GM12878 (cell line): Measurements from ENCODE around the gene CCDC61. TPM values are rescaled to one million over a fixed set of nuclear protein-coding genes. Genes with fewer than 3 reads are reported as not detected.

Experiments used
- ATAC-seq: fragments of 200-7000 bp; cut with Tn5 transposase; 3 replicates; pipeline ENCODE4 v1.9.1; 2020; ENCODE audit warnings: mild to moderate bottlenecking, moderate library complexity
- Bru-seq: library from RNA; stranded (reverse); fragments of 400-500 nt; gene quantifications from one replicate; lab custom pipeline; 2021; lab: Mats Ljungman, UMichigan
- BruChase-seq, 2 experiments: library from RNA; stranded (reverse); fragments of 400-500 nt; gene quantifications; one replicate each; lab custom pipeline; 2021; lab: Mats Ljungman, UMichigan
- BruUV-seq: library from RNA; stranded (reverse); fragments of 400-500 nt; replicated peaks from 2 replicates; lab custom pipeline; 2021; lab: Mats Ljungman, UMichigan
- CTCF ChIA-PET: fragments of 300-600 bp; sonication (Branson Sonifier 250); formaldehyde crosslinking; extraction: SDS; loops from one replicate; lab custom pipeline; 2021; ENCODE audit warnings: inconsistent platforms; lab: Yijun Ruan, JAX
- POLR2A ChIA-PET: fragments of 350-600 bp; formaldehyde crosslinking; extraction: SDS; loops from one replicate; lab custom pipeline; 2021; ENCODE audit warnings: inconsistent platforms; lab: Charles Lee
- RAD21 ChIA-PET: fragments of 300-600 bp; sonication (Branson Sonifier 250); formaldehyde crosslinking; loops from one replicate; lab custom pipeline; 2023; ENCODE audit warnings: antibody characterized with exemption; ENCODE audit not compliant: unreplicated experiment; lab: Charles Lee
- SMC1A ChIA-PET: fragments of 300-600 bp; sonication (Branson Sonifier 250); formaldehyde crosslinking; loops from one replicate; lab custom pipeline; 2023; ENCODE audit not compliant: unreplicated experiment, uncharacterized antibody; lab: Charles Lee
- DNase-seq: peaks from one replicate; pipeline ENCODE4 v3.0.0-alpha.2; 2011; ENCODE audit warnings: low read depth, low spot score
- FAIRE-seq: peaks from 3 replicates; lab custom pipeline; 2011; peaks lifted over from hg19 to GRCh38; lab: Jason Lieb, UNC
- H2AFZ ChIP-seq: 2 replicates; pipeline ENCODE4 v1.6.0; 2011; ENCODE audit warnings: low read depth, low read length, control low read depth; ENCODE audit not compliant: control insufficient read depth
- H3K27ac ChIP-seq: 2 replicates; pipeline ENCODE4 v1.5.1; 2011; ENCODE audit warnings: control low read depth; ENCODE audit not compliant: control insufficient read depth, insufficient read depth
- H3K27me3 ChIP-seq, 2 experiments: replicated peaks in 1 of 2; 2 replicates each; pipeline versions ENCODE4 v1.6.0 to v1.6.1; 2011; ENCODE audit warnings: low read length in 1 of 2; ENCODE audit not compliant: control insufficient read depth in 2 of 2, insufficient read depth in 2 of 2
- H3K36me3 ChIP-seq, 2 experiments: 2 replicates each; pipeline ENCODE4 v1.5.1; 2011; ENCODE audit warnings: low read length in 1 of 2; ENCODE audit not compliant: control insufficient read depth in 2 of 2, insufficient read depth in 2 of 2
- H3K4me1 ChIP-seq: 2 replicates; pipeline ENCODE4 v1.6.1; 2011; ENCODE audit warnings: mild to moderate bottlenecking, low read length, moderate library complexity, mixed read lengths; ENCODE audit not compliant: control insufficient read depth, insufficient read depth
- H3K4me2 ChIP-seq: 2 replicates; pipeline ENCODE4 v1.6.0; 2011; ENCODE audit warnings: control low read depth; ENCODE audit not compliant: control insufficient read depth, insufficient read depth
- H3K4me3 ChIP-seq: fragments of 200-600 bp; sonication (generic); 2 replicates; pipeline ENCODE4 v1.5.1; 2016
- H3K79me2 ChIP-seq: 2 replicates; pipeline ENCODE4 v1.6.0; 2011; ENCODE audit warnings: low read length; ENCODE audit not compliant: control insufficient read depth, insufficient read depth
- H3K9ac ChIP-seq: 2 replicates; pipeline ENCODE4 v1.8.0; 2011; ENCODE audit warnings: low read length, control low read depth, mixed read lengths; ENCODE audit not compliant: control insufficient read depth, insufficient read depth
- H3K9me3 ChIP-seq: replicated peaks from 3 replicates; pipeline ENCODE4 v1.5.1; 2011; ENCODE audit warnings: mild to moderate bottlenecking, low read length; ENCODE audit not compliant: control insufficient read depth, insufficient read depth
- H4K20me1 ChIP-seq: 2 replicates; pipeline ENCODE4 v1.6.0; 2011; ENCODE audit not compliant: control insufficient read depth, insufficient read depth
- EED ChIP-seq: sonication (generic); IDR thresholded peaks from 2 replicates; pipeline ENCODE4 v1.6.1; 2016; ENCODE audit warnings: antibody characterized with exemption, low read depth
- ESRRA ChIP-seq: IDR thresholded peaks from 2 replicates; pipeline ENCODE4 v1.6.1; 2012; ENCODE audit warnings: mild to moderate bottlenecking, low read length, improper control_type of control experiment
- GATAD2B ChIP-seq: fragments of 450-650 bp; conservative IDR thresholded peaks from 2 replicates; pipeline ENCODE4 v1.6.1; 2017; ENCODE audit warnings: low read depth, mild to moderate bottlenecking, moderate library complexity
- NFIC ChIP-seq: IDR thresholded peaks from 2 replicates; pipeline ENCODE4 v1.6.1; 2012; ENCODE audit warnings: low read depth, mild to moderate bottlenecking, inconsistent platforms, low read length, moderate library complexity
- POLR2AphosphoS2 ChIP-seq: IDR thresholded peaks from 2 replicates; pipeline ENCODE4 v1.6.1; 2011; ENCODE audit warnings: low read depth, mild to moderate bottlenecking, low read length, improper control_type of control experiment, moderate library complexity
- POLR2AphosphoS5 ChIP-seq: IDR thresholded peaks from 2 replicates; pipeline ENCODE4 v1.6.1; 2011; ENCODE audit warnings: mild to moderate bottlenecking, low read length, inconsistent platforms
- POU2F2 ChIP-seq: IDR thresholded peaks from 3 replicates; pipeline ENCODE4 v1.6.1; 2011; ENCODE audit warnings: low read depth, mild to moderate bottlenecking, low read length, borderline replicate concordance
- SIN3A ChIP-seq: IDR thresholded peaks from 2 replicates; pipeline ENCODE4 v1.6.1; 2012; ENCODE audit warnings: low read depth, low read length, improper control_type of control experiment
- SMARCA5 ChIP-seq: fragments of 450-650 bp; IDR thresholded peaks from 2 replicates; pipeline ENCODE4 v1.6.1; 2017; ENCODE audit warnings: mild to moderate bottlenecking
- STAT1 ChIP-seq: fragments of 450-650 bp; conservative IDR thresholded peaks from 2 replicates; pipeline ENCODE4 v1.6.1; 2014; ENCODE audit warnings: antibody characterized with exemption, mild to moderate bottlenecking
- STAT3 ChIP-seq: IDR thresholded peaks from 2 replicates; pipeline ENCODE4 v1.6.1; 2011; ENCODE audit warnings: low read depth, low read length, improper control_type of control experiment
- WGBS: methylation state at CpG from one replicate; pipeline ENCODE4 v1.1.6; 2016; ENCODE audit warnings: low lambda C conversion rate; ENCODE audit not compliant: insufficient replicate concordance, insufficient coverage; ENCODE audit errors: missing lambda C conversion rate; 5-methylcytosine and 5-hydroxymethylcytosine counted together
- in situ Hi-C: fragments of 300-500 bp; cut with MboI; formaldehyde crosslinking; loops from 9 replicates; pipeline ENCODE4 v1.14.3; 2018; ENCODE audit warnings: mixed read lengths
- intact Hi-C: fragments of 100-400 bp; cut with micrococcal nuclease; formaldehyde crosslinking; loops from one replicate; pipeline ENCODE4 v1.14.2; 2022; ENCODE audit not compliant: unreplicated experiment
- long read RNA-seq, 2 experiments: library from polyadenylated mRNA; unstranded; transcript quantifications; one replicate each; pipeline ENCODE4 v2.0.0, GENCODE V29; 2019 to 2020
- polyA minus RNA-seq, 3 experiments: library from RNA; depleted of rRNA, polyadenylated mRNA; stranded (reverse); fragments of >200 nt; gene quantifications; 2 replicates each; pipeline ENCODE4 v1.2.3, GENCODE V29; 2011
- polyA plus RNA-seq, 11 experiments: library from polyadenylated mRNA; depleted of rRNA in 4 of 11; unstranded in 6 of 11; stranded (reverse) in 5 of 11; fragments of >200 nt; fragmentation: Nextera tagmentation in 4 of 11; fragmentation: Illumina TruSeq in 1 of 11; extraction: Ambion mirVana in 4 of 11; extraction: Trizol in 1 of 11; gene quantifications; 1 replicate in 1 of 11; 2 replicates in 10 of 11; pipeline versions ENCODE4 v1.2.1 to v1.2.3, GENCODE V29; 2011 to 2016; ENCODE audit warnings: inconsistent platforms in 2 of 11, missing spikeins in 2 of 11, low read depth in 1 of 11
- total RNA-seq, 4 experiments: library from RNA; depleted of rRNA in 3 of 4; stranded (reverse); fragments of >200 nt in 3 of 4; fragmentation: Illumina TruSeq in 1 of 4; extraction: Trizol in 1 of 4; gene quantifications; 2 replicates each; pipeline versions ENCODE4 v1.2.1 to v1.2.3, GENCODE V29; 2013 to 2021
- TF ChIP-seq, protein P1 (sequence below): fragments of 450-650 bp; IDR thresholded peaks from 2 replicates; pipeline ENCODE4 v1.6.1; 2018; ENCODE audit warnings: mild to moderate bottlenecking, low read depth, moderate library complexity; ENCODE audit not compliant: partially characterized antibody
- TF ChIP-seq, protein P2 (sequence below): fragments of 450-650 bp; IDR thresholded peaks from 2 replicates; pipeline ENCODE4 v1.6.1; 2014; ENCODE audit warnings: mild to moderate bottlenecking

CCDC61 gene, protein sequence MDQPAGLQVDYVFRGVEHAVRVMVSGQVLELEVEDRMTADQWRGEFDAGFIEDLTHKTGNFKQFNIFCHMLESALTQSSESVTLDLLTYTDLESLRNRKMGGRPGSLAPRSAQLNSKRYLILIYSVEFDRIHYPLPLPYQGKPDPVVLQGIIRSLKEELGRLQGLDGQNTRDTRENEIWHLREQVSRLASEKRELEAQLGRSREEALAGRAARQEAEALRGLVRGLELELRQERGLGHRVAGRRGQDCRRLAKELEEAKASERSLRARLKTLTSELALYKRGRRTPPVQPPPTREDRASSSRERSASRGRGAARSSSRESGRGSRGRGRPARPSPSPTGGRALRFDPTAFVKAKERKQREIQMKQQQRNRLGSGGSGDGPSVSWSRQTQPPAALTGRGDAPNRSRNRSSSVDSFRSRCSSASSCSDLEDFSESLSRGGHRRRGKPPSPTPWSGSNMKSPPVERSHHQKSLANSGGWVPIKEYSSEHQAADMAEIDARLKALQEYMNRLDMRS
- total RNA-seq (2013; cell fraction: nucleolus; rRNA removed) = 7.3 and 12.3 TPM in 2 replicates
- total RNA-seq (2014; rRNA removed) (15.7 and 16.3 TPM in 2 replicates), total RNA-seq (2014; rRNA removed; fragmentation: Illumina TruSeq; extraction: Trizol) (7.5 and 8.3 TPM in 2 replicates), total RNA-seq (2021) (27.1 and 27.3 TPM in 2 replicates), polyA plus RNA-seq (2011; rRNA removed) (5.4 and 11.5 TPM in 2 replicates), polyA plus RNA-seq (2014; fragmentation: Illumina TruSeq; extraction: Trizol) (1.1 and 8.3 TPM in 2 replicates), polyA plus RNA-seq (2014; fragmentation: Nextera tagmentation; extraction: Ambion mirVana) (under 1 TPM; 0.27 to 0.95 TPM), polyA plus RNA-seq (2014; rRNA removed) (21.5 and 22.9 TPM in 2 replicates), polyA plus RNA-seq (2016; fragmentation: Nextera tagmentation; extraction: Ambion mirVana) (1 to 10 TPM; 1.7 to 9.1 TPM), polyA minus RNA-seq (2011; rRNA and poly(A)+ RNA removed) (4.5 and 9.0 TPM in 2 replicates), Bru-seq, nascent RNA (percentile 58 among the genes with signal in this experiment), BruChase-seq, experiment 1, labeled RNA remaining after a 6-hour chase (percentile 63 among the genes with signal in this experiment), BruChase-seq, experiment 2, labeled RNA remaining after a 2-hour chase (percentile 57 among the genes with signal in this experiment)
- 4.8 TPM for polyA plus RNA-seq (2011; ENCODE audit: low read depth)
- 12.2 and 14.1 TPM in 2 replicates for polyA plus RNA-seq (2011; cell fraction: cytosol; rRNA removed)
- polyA plus RNA-seq (2011; cell fraction: nucleus; rRNA removed) = 31.5 and 42.1 TPM in 2 replicates
- 15.4 and 15.8 TPM in 2 replicates for polyA plus RNA-seq (2012)
- polyA minus RNA-seq (2011; cell fraction: cytosol; rRNA and poly(A)+ RNA removed) = 5.1 and 5.2 TPM in 2 replicates
- 9.6 and 19.8 TPM in 2 replicates for polyA minus RNA-seq (2011; cell fraction: nucleus; rRNA and poly(A)+ RNA removed)
- long read RNA-seq, experiment 1 = 0 reads
- long read RNA-seq, experiment 2 = 0 reads

DNA sequence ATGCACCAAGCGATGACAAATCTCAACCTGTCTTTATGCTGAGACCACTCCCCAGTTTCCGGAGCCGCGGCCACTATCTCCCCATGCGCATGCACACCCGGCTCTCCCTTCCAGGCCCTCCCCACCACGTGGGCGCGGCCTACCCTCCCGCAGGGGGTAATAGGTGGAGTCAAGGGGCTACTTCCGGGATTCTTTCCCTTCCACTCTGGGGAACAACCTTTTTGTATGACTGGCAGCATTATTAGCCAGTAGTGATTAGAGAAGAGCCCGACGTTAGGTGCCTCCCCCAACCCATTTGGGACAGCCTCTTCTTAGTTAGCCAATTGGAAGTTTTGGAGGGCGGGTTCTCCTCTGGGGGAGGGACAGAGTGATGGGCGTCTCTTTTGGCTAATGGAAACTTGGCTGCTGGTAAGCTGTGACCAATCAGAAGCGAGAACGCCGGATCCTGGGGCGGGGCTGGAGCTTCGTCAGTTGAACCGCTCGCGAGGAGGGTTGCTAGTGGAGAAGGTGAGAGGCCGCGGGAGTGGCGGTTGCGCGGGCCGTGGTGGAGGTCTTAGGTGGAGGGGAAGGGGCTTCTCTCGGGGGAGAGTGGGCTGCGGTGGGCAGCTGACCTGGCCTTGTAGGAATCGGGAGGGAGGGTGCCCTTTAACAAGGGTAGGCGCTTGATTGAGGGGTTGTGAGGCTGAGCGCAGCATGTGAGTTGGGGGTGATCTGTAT, at the start of gene CCDC61:
Gene CCDC61 (plus strand): TSS at position 470 of the 717 bp plus-strand sequence. CDS start 7,552 bp downstream, outside the sequence.
- no TSS peak for BruUV-seq
- peak; percentile 98 for ATAC-seq
- DNase-seq = peak; percentile 99
- Histone ChIP-seq H3K9ac (peak within 1 kb of the TSS; percentile 75), H2AFZ (peak within 1 kb of the TSS; percentile 97), H3K4me1 (peaks cover 9% of the 10 kb centered on the region), H4K20me1 (no peaks in the 10 kb centered on the region), H3K4me3 (peak within 1 kb of the TSS; percentile 86), H3K9me3 (no peaks in the 10 kb centered on the region; the same call in 2 of the 3 replicates), H3K27ac (peak within 1 kb of the TSS; percentile 66), H3K4me2 (peak within 1 kb of the TSS; percentile 97), H3K27me3 (no peaks in the 10 kb centered on the region), H3K36me3 (no peaks in the 10 kb centered on the region), H3K79me2 (peaks cover 9% of the 10 kb centered on the region)
- CTCF ChIA-PET = interaction anchor here (0.7 to 3.7 kb wide), 9 partner anchors 15 to 667 kb away, joined by 3 to 12 read pairs (median 6); partner anchors contain the start of gene SIX5
- POLR2A ChIA-PET = interaction anchor here (0.7 to 2.7 kb wide), 11 partner anchors 18 to 605 kb away, joined by 3 to 10 read pairs (median 4); partner anchors contain the start of genes IRF2BP1, MYPOP, SIX5 and SYMPK
- intact Hi-C loops (loop anchor here (10.0 kb wide), 1 partner anchor 180 kb away; the partner anchor contains the start of gene RSPH6A), in situ Hi-C loops (no loop called here)
- peak; percentile 99 for FAIRE-seq
- SMC1A ChIA-PET = interaction anchor here (0.6 to 1.0 kb wide), 4 partner anchors 11 to 134 kb away, joined by 3 to 4 read pairs (median 3); partner anchors contain the start of genes IRF2BP1 and MYPOP
- RAD21 ChIA-PET = interaction anchor here (1.0 to 2.0 kb wide), 4 partner anchors 109 to 178 kb away, joined by 3 to 14 read pairs (median 6); partner anchors contain the start of genes FOXA3, IRF2BP1 and SYMPK
- 1% methylated on average over 34 of the region's 34 CpGs for WGBS
- TF ChIP-seq, protein P1, sequence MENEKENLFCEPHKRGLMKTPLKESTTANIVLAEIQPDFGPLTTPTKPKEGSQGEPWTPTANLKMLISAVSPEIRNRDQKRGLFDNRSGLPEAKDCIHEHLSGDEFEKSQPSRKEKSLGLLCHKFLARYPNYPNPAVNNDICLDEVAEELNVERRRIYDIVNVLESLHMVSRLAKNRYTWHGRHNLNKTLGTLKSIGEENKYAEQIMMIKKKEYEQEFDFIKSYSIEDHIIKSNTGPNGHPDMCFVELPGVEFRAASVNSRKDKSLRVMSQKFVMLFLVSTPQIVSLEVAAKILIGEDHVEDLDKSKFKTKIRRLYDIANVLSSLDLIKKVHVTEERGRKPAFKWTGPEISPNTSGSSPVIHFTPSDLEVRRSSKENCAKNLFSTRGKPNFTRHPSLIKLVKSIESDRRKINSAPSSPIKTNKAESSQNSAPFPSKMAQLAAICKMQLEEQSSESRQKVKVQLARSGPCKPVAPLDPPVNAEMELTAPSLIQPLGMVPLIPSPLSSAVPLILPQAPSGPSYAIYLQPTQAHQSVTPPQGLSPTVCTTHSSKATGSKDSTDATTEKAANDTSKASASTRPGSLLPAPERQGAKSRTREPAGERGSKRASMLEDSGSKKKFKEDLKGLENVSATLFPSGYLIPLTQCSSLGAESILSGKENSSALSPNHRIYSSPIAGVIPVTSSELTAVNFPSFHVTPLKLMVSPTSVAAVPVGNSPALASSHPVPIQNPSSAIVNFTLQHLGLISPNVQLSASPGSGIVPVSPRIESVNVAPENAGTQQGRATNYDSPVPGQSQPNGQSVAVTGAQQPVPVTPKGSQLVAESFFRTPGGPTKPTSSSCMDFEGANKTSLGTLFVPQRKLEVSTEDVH = no peak
- TF ChIP-seq GATAD2B (peak; percentile 47; the same call in 1 of the 2 replicates), NFIC (no peak), SMARCA5 (no peak; the same call in 1 of the 2 replicates), ESRRA (0 out of 2 replicates have a peak, but pooled peaks have one; percentile 60), POLR2AphosphoS2 (peak; percentile 85), POLR2AphosphoS5 (peak; percentile 91), STAT3 (no peak), SIN3A (peak; percentile 26; the same call in 1 of the 2 replicates), STAT1 (no peak), POU2F2 (0 out of 3 replicates have a peak, but pooled peaks have one; percentile 46), EED (no peak)
- TF ChIP-seq, protein P2, sequence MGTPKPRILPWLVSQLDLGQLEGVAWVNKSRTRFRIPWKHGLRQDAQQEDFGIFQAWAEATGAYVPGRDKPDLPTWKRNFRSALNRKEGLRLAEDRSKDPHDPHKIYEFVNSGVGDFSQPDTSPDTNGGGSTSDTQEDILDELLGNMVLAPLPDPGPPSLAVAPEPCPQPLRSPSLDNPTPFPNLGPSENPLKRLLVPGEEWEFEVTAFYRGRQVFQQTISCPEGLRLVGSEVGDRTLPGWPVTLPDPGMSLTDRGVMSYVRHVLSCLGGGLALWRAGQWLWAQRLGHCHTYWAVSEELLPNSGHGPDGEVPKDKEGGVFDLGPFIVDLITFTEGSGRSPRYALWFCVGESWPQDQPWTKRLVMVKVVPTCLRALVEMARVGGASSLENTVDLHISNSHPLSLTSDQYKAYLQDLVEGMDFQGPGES = peak; percentile 96
